Measurements from ENCODE around the gene TRERF1. TPM values are rescaled to one million over a fixed set of nuclear protein-coding genes. Genes with fewer than 3 reads are reported as not detected.

Gene TRERF1
- total and polyA plus RNA-seq, 3 donors from 2014 or later, result 13.7 to 49.1 (median 40.4) TPM

DNA sequence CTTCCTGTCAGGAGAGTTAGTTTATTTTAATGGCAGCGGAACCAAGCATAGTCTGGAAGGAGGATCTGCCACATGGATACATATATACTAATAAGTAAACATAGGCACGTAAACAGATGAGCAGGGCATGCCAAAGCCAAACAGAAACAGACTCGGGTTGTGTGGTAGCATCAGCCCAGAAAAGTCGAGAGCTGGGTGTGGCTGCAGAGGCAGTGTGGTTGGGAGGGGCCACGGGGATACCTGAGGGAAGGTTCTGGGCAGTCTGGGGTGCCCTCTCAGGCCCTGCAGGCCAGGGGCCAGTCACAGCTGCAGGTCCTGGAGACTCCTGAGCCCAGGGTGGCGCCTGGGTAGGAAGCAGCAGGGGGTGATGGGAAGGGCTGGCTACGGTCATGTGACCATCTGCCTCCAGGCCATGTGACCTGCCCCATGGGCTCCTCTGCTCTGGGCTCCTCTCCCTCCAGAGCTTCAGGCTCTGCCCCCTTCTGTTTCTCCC, 191.3 kb downstream of the TRERF1 start:
- Histone ChIP-seq H3K4me3 (peak overlapping the region in 1 of 2 donors; percentile 17), H3K27ac (peak overlapping the region; percentile 69 to 87), H3K4me1 (peaks cover 42% of the 10 kb centered on the region), H3K36me3 (ENCODE audit: low read depth, missing control alignments) (no peaks in the 10 kb centered on the region), H3K9me3 (no peaks in the 10 kb centered on the region), H3K27me3 (no peaks in the 10 kb centered on the region)
- 31 to 48% methylated on average over 6 to 7 of the region's 7 CpGs for WGBS, 2 donors
- peak; percentile 68 for DNase-seq
- no peak for TF ChIP-seq POLR2A (IDR thresholded peaks at IDR 0.05)
- TF ChIP-seq, protein P1, sequence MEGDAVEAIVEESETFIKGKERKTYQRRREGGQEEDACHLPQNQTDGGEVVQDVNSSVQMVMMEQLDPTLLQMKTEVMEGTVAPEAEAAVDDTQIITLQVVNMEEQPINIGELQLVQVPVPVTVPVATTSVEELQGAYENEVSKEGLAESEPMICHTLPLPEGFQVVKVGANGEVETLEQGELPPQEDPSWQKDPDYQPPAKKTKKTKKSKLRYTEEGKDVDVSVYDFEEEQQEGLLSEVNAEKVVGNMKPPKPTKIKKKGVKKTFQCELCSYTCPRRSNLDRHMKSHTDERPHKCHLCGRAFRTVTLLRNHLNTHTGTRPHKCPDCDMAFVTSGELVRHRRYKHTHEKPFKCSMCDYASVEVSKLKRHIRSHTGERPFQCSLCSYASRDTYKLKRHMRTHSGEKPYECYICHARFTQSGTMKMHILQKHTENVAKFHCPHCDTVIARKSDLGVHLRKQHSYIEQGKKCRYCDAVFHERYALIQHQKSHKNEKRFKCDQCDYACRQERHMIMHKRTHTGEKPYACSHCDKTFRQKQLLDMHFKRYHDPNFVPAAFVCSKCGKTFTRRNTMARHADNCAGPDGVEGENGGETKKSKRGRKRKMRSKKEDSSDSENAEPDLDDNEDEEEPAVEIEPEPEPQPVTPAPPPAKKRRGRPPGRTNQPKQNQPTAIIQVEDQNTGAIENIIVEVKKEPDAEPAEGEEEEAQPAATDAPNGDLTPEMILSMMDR (IDR thresholded peaks at IDR 0.05), result no peak
- intact Hi-C loops (cut with DNase I; ENCODE audit: low total_unique reads), result no loop called here

DNA sequence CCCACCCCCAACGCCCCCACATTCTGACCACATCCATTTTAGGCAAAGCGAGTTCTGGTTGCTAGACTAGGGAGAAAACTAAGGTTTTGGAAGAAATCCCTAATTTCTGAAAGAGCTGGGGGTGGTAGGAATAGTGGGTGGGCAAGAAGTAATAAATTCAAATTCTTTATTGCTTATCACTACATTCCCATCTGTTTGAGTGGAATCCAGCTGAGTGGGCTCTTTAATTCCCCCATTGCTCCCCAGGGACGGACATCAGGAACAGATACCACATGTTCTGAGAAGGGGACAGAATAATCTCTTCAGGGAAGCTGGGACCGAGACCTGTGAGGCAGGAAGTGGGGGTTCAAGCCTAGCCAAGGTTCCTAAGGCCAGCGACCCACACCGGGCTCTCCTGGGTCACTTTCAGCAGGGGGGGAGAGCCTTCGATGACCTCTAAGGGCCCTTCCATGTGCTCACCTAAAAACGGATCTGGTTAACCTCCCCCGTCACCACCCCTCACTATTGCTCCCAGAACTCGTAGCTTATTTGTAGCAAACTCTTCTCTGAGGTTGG, 191.8 kb downstream of the TRERF1 start:
- Histone ChIP-seq H3K36me3 (ENCODE audit: low read depth, missing control alignments) (no peaks in the 10 kb centered on the region), H3K4me1 (peaks cover 41% of the 10 kb centered on the region), H3K9me3 (no peaks in the 10 kb centered on the region), H3K27ac (peak overlapping the region; percentile 69 to 87), H3K4me3 (peak overlapping the region in 1 of 2 donors; percentile 17), H3K27me3 (no peaks in the 10 kb centered on the region)
- no peak for DNase-seq
- no peak for TF ChIP-seq POLR2A (IDR thresholded peaks at IDR 0.05)
- TF ChIP-seq, protein P1 (IDR thresholded peaks at IDR 0.05), result no peak
- intact Hi-C loops (cut with DNase I; ENCODE audit: low total_unique reads), result no loop called here
- WGBS, 2 donors, result 22 to 25% methylated on average over 10 of the region's 10 CpGs

DNA sequence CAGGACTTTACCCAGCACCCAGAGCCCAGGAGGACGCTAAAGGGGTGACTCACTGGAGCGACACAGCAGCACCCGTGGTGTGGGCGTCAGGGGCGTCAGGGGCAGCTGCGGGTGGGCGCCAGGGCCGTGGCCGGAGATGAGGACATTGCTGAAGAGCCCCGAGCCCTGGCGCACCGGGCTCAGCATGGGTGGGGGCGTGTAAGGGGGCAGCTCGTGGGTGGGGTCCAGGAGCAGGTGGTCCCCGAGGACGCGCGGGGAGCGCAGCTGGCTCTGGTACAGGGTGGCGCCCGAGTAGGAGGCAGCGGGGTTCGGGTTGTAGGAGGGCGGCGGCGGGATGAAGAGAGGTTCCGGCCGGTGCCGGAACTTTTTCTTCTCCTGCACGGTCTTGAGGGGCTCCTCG, 192.4 kb downstream of the TRERF1 start:
- peak overlapping the region; percentile 69 to 87 for H3K27ac ChIP-seq
- no peaks in the 10 kb centered on the region for H3K27me3 ChIP-seq
- intact Hi-C loops (cut with DNase I; ENCODE audit: low total_unique reads), result no loop called here
- H3K9me3 ChIP-seq, result no peaks in the 10 kb centered on the region
- TF ChIP-seq, protein P1 (IDR thresholded peaks at IDR 0.05), result no peak
- TF ChIP-seq POLR2A (IDR thresholded peaks at IDR 0.05), result no peak
- peak overlapping the region; percentile 27 to 34 for H3K4me3 ChIP-seq
- 60 to 69% methylated on average over 23 to 31 of the region's 31 CpGs for WGBS, 2 donors
- no peak for DNase-seq
- peaks cover 35% of the 10 kb centered on the region for H3K4me1 ChIP-seq
- no peaks in the 10 kb centered on the region for H3K36me3 ChIP-seq (ENCODE audit: low read depth, missing control alignments)

DNA sequence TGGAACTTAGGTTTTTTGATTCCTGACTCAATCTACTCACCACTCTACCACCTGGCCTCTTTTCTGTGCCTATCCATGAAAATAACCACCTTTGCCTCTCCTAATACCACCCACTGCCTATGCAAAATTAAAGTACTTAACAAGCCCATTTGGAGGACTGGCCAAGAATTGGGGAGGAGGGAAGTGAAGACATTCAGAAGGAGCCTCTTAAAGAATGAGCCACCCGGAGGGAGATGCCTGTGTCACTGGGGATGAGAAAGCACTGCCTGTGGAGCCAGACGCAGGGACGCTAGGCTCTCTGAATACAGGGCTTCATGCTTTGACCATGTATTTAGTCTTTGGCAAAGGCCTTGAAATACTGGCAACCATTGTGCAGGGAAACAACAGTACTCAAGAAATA, 194.1 kb downstream of the TRERF1 start:
- WGBS, 2 donors, result 66 to 77% methylated on average over 3 of the region's 3 CpGs
- Histone ChIP-seq H3K27ac (no peak overlapping the region), H3K27me3 (no peaks in the 10 kb centered on the region), H3K9me3 (no peaks in the 10 kb centered on the region), H3K4me3 (no peak overlapping the region), H3K4me1 (peaks cover 40% of the 10 kb centered on the region), H3K36me3 (ENCODE audit: low read depth, missing control alignments) (no peaks in the 10 kb centered on the region)
- no peak for DNase-seq
- intact Hi-C loops (cut with DNase I; ENCODE audit: low total_unique reads), result no loop called here
- TF ChIP-seq, protein P1 (IDR thresholded peaks at IDR 0.05), result no peak
- TF ChIP-seq POLR2A (IDR thresholded peaks at IDR 0.05), result no peak

DNA sequence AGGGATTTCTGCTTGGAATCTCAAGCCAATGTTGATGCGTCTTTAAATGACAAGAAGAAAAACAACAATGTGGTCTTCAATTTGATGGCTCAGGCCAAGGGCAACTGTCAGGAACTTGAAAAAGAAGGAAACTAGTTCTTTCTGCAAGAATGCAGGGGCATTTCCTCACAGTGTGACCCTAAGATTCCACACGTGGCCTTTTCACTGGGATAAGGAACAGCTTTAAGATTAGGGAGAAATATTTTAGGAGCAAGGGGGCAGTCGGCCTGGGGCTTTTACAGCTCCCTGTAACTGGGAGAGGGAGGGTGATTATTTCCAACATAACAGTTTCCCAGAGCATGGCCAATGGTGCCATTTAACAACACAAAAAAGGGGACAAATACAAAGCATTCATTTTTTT, 194.7 kb downstream of the TRERF1 start:
- Histone ChIP-seq H3K27me3 (no peaks in the 10 kb centered on the region), H3K4me1 (peaks cover 45% of the 10 kb centered on the region), H3K9me3 (no peaks in the 10 kb centered on the region), H3K4me3 (no peak overlapping the region), H3K36me3 (ENCODE audit: low read depth, missing control alignments) (no peaks in the 10 kb centered on the region), H3K27ac (no peak overlapping the region)
- WGBS, 2 donors, result 33 to 58% methylated on average over 3 of the region's 3 CpGs
- no peak for TF ChIP-seq POLR2A (IDR thresholded peaks at IDR 0.05)
- TF ChIP-seq, protein P1 (IDR thresholded peaks at IDR 0.05), result no peak
- intact Hi-C loops (cut with DNase I; ENCODE audit: low total_unique reads), result no loop called here
- no peak for DNase-seq

Data from testis (tissue), 3 donors.